ENCODE results near the gene STK11IP.

GRCh38 chr2:219611866-219612576 is 14.4 kb downstream of the STK11IP start:
- no peak for TF ChIP-seq INSM2 (tag by site-specific recombination; IDR thresholded peaks at IDR 0.05)
- no peak for TF ChIP-seq ZNF274 (IDR thresholded peaks at IDR 0.05; ENCODE audit: low read length)
- no peak for TF ChIP-seq ZNF274 (tag by site-specific recombination; IDR thresholded peaks at IDR 0.05; ENCODE audit: borderline replicate concordance)

All from HEK293 (cell line).